ENCODE measurements around the gene MBNL1.

- TF ChIP-seq CTCF (IDR thresholded peaks at IDR 0.05) (no peak), POLR2A (IDR thresholded peaks at IDR 0.05) (no peak)
Observed at GRCh38 chr3:152394246-152394645, 125.5 kb downstream of the MBNL1 start.
